Mucosa of descending colon (tissue), 3 donors: ENCODE measurements around the gene RALGPS1. TPM values are rescaled to one million over a fixed set of nuclear protein-coding genes. Genes with fewer than 3 reads are reported as not detected.

Experiments used
- ATAC-seq: fragments of 200-7000 bp; cut with Tn5 transposase; one replicate; pipeline ENCODE4 v1.9.1; 2020; ENCODE audit warnings: mild to moderate bottlenecking, moderate library complexity
- DNase-seq, 3 donors: peaks; one replicate each; pipeline ENCODE4 v3.0.0-alpha.2; 2020
- H3K36me3 ChIP-seq: fragments of 200-600 bp; one replicate; pipeline ENCODE4 v1.8.0; 2021; ENCODE audit warnings: low read depth, mild to moderate bottlenecking
- H3K4me1 ChIP-seq: fragments of 200-600 bp; one replicate; pipeline ENCODE4 v1.8.0; 2021; ENCODE audit warnings: low read depth, mild to moderate bottlenecking
- H3K4me3 ChIP-seq: fragments of 200-600 bp; one replicate; pipeline ENCODE4 v1.8.0; 2021; ENCODE audit warnings: mild to moderate bottlenecking
- H3K9me3 ChIP-seq: fragments of 200-600 bp; one replicate; pipeline ENCODE4 v1.8.0; 2021; ENCODE audit warnings: mild to moderate bottlenecking
- intact Hi-C, 2 donors: fragments of 100-400 bp; cut with DNase I in 1 of 2; cut with micrococcal nuclease in 1 of 2; formaldehyde crosslinking; loops; one replicate each; pipeline versions ENCODE4 v1.11.0 to v1.11.1; 2022; cut with DNase I, micrococcal nuclease
- total RNA-seq, 3 donors: library from RNA; stranded (reverse); fragmentation: NEBNext Ultra II Directional in 2 of 3; extraction: Animal tissue kit (Norgen Biotek cat#: 25700) in 2 of 3; gene quantifications; one replicate each; pipeline versions ENCODE4 v1.2.1 to v1.2.4, GENCODE V29; 2021 to 2023
- TF ChIP-seq, protein P1 (sequence below): fragments of 200-600 bp; IDR thresholded peaks from one replicate; pipeline ENCODE4 v1.8.0; 2022; ENCODE audit warnings: antibody characterized with exemption, mild to moderate bottlenecking
- donor health status: DM: no; HTN: no; CAD: no; lungs with moderate emphysema.
- donor health status: DM: no; HTN: no; CAD: no.
- donor health status: DM: no; HTN: yes; CAD: no.

RALGPS1 gene
- total RNA-seq, 3 donors from 2014 or later: 31.3 to 55.4 (median 32.1) TPM

- ATAC-seq: no peak
- no peaks in the 10 kb centered on the region for H3K9me3 ChIP-seq
- H3K4me1 ChIP-seq: no peaks in the 10 kb centered on the region
- intact Hi-C loops: no loop called here
- TF ChIP-seq, protein P1, sequence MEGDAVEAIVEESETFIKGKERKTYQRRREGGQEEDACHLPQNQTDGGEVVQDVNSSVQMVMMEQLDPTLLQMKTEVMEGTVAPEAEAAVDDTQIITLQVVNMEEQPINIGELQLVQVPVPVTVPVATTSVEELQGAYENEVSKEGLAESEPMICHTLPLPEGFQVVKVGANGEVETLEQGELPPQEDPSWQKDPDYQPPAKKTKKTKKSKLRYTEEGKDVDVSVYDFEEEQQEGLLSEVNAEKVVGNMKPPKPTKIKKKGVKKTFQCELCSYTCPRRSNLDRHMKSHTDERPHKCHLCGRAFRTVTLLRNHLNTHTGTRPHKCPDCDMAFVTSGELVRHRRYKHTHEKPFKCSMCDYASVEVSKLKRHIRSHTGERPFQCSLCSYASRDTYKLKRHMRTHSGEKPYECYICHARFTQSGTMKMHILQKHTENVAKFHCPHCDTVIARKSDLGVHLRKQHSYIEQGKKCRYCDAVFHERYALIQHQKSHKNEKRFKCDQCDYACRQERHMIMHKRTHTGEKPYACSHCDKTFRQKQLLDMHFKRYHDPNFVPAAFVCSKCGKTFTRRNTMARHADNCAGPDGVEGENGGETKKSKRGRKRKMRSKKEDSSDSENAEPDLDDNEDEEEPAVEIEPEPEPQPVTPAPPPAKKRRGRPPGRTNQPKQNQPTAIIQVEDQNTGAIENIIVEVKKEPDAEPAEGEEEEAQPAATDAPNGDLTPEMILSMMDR: no peak
- no peak overlapping the region for H3K4me3 ChIP-seq
- no peaks in the 10 kb centered on the region for H3K36me3 ChIP-seq
- no peak for DNase-seq
Observed at GRCh38 chr9:127099664-127100063, 185.1 kb downstream of the RALGPS1 start.

GRCh38 chr9:127102176-127102575, 187.6 kb downstream of the RALGPS1 start:
- TF ChIP-seq, protein P1: no peak
- DNase-seq: no peak
- Histone ChIP-seq H3K9me3 (no peaks in the 10 kb centered on the region), H3K4me3 (no peak overlapping the region), H3K36me3 (no peaks in the 10 kb centered on the region), H3K4me1 (no peaks in the 10 kb centered on the region)
- intact Hi-C loops: no loop called here
- ATAC-seq: no peak

DNA sequence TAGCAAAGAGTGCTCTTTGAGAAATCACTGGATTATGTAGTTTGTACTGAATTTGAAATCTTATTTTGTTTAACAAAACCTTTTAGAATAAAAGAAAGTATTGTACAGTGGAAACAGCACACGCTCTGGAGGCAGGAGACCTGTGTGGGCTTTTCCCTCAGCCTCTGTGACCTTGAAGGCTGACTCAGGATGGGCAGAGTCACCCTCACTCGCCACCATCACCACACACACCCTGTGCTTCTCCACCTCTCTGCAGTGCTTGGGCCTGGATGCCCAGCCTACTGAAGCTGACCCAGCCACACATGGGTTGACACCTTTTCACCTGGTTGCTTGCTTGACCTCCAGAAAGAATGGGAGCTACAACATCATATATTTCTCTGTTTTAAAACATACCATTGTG, 188.2 kb downstream of the RALGPS1 start:
- TF ChIP-seq, protein P1: no peak
- H3K36me3 ChIP-seq: no peaks in the 10 kb centered on the region
- DNase-seq: no peak
- no peaks in the 10 kb centered on the region for H3K9me3 ChIP-seq
- ATAC-seq: no peak
- intact Hi-C loops: no loop called here
- H3K4me3 ChIP-seq: no peak overlapping the region
- H3K4me1 ChIP-seq: no peaks in the 10 kb centered on the region

DNA sequence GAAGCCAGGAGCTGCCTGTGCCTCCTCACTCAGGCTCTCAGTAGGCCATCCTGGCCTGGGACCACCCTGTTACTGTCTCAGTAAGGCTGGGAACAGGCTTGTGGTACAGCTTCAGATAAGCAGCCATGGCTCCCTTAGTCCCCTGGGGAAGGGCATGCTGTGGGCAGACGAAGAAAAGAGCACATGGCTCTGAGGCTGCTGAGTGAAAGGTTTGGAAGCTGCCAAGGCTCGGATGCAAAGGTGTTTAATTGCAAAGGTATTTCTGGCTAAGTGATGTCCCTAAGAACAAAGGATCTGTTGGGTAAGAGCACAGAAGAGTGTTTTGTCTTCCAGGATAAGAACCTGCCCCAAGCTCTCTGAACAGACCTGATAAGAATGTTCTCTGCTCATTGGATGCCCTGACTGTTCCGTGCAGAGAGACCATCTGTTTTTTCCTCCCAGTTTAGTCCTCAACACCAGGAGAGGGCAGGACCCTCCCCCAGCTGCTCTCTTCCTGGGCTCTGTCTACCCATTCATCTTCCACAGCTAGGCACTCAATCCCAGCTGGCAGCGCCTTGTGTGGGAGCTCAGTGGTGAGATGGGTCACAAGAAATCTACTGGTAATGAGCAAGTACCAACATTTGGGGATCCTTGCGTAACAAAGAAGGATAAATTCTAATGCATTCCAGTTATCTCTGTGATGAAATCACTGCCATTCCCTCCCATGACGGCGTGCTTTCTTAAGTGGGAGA, 190.2 kb downstream of the RALGPS1 start:
- TF ChIP-seq, protein P1: no peak
- Histone ChIP-seq H3K4me1 (no peaks in the 10 kb centered on the region), H3K4me3 (no peak overlapping the region), H3K9me3 (no peaks in the 10 kb centered on the region), H3K36me3 (no peaks in the 10 kb centered on the region)
- intact Hi-C loops: no loop called here
- ATAC-seq (no peak), DNase-seq (no peak)

DNA sequence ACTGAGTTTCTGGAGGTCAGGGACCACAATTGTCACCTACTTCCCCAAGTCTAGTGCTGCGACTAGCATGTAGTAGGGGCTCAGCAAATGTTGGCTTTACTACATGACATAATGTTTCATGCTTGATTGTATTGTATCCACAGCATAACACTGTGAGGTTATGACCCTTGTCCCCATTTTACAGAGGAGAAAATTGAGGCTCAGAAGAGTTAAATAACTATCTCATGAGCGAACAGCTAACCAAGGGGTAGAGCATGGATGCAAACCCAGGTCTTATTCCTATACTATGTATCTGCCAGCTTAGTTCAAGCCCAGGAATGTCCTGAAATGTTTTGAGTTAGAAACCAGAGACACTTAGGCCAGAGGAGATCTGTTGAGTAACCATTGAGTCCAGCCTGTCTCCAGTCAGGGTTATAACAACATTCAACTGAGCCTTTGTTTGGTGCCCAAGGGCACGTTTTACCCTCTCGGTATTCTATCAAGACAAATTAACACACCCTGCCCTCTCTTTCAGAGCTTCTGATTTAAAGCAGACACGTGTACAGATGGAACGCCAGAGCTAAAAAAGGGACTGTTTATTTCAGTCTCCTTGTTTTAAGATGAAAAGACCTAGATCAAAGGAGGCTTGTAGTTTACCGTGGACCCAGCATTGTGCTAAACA, 191.4 kb downstream of the RALGPS1 start:
- H3K4me1 ChIP-seq: no peaks in the 10 kb centered on the region
- no peak overlapping the region for H3K4me3 ChIP-seq
- H3K36me3 ChIP-seq: no peaks in the 10 kb centered on the region
- DNase-seq: no peak
- no peak for ATAC-seq
- H3K9me3 ChIP-seq: no peaks in the 10 kb centered on the region
- intact Hi-C loops: no loop called here
- TF ChIP-seq, protein P1: no peak
